Activated naive CD4-positive, alpha-beta T cell treated with anti-CD3 and anti-CD28 coated beads for 36 hours (primary cell): ENCODE results near the gene GPR50. TPM values are rescaled to one million over a fixed set of nuclear protein-coding genes. Genes with fewer than 3 reads are reported as not detected.

Experiments
- microRNA-seq: library from miRNA; unstranded; fragments of <30 nt; microRNA quantifications from one replicate; pipeline ENCODE4 v1.2.0, GENCODE V29; 2022; ENCODE audit warnings: borderline microRNAs expressed, borderline replicate concordance
- total RNA-seq, 2 experiments: library from RNA; stranded (reverse); gene quantifications; one replicate each; pipeline ENCODE4 v1.2.3, GENCODE V29; 2021

The GPR50 gene
- total RNA-seq, 2 experiments from 2014 or later = not detected

Small RNAs within 50 kb of the gene (microRNA-seq; reads per million reads assigned to microRNA genes)
- not detected for gene MIR4330

Other genes starting within 250 kb of the GPR50 start
- 10 to 100 TPM; 30.8 to 33.9 TPM for gene HMGB3, start 193.2 kb upstream of the GPR50 start, total RNA-seq
- 10 to 100 TPM; 36.5 to 39.7 TPM for gene VMA21, start 220.6 kb downstream of the GPR50 start, total RNA-seq